ENCODE results near the gene DTD1.

DNA sequence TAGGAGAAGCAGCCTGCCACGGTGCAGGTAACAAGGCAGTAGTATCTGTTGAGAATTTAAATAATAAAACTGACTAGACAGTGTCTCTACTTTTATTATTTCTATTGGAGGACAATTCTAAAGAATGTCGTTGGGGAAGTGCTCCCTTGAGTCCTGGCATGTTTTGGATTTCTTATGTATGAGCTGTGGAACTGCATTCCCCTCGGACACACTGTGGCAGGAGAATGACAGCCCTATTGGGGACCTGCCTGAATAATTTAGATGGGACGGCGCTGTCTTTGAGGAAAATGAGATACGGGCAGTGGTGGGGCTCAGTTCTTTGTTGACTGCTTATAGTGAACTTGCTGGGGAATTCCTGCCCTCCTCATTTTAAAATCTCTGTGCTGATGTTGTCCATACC is 223.3 kb downstream of the DTD1 start:
- TF ChIP-seq, protein P1, sequence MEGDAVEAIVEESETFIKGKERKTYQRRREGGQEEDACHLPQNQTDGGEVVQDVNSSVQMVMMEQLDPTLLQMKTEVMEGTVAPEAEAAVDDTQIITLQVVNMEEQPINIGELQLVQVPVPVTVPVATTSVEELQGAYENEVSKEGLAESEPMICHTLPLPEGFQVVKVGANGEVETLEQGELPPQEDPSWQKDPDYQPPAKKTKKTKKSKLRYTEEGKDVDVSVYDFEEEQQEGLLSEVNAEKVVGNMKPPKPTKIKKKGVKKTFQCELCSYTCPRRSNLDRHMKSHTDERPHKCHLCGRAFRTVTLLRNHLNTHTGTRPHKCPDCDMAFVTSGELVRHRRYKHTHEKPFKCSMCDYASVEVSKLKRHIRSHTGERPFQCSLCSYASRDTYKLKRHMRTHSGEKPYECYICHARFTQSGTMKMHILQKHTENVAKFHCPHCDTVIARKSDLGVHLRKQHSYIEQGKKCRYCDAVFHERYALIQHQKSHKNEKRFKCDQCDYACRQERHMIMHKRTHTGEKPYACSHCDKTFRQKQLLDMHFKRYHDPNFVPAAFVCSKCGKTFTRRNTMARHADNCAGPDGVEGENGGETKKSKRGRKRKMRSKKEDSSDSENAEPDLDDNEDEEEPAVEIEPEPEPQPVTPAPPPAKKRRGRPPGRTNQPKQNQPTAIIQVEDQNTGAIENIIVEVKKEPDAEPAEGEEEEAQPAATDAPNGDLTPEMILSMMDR (conservative IDR thresholded peaks at IDR 0.05; ENCODE audit: low read depth, low read length), result no peak
- TF ChIP-seq EZH2 (IDR thresholded peaks at IDR 0.05; ENCODE audit: borderline replicate concordance, low read depth, low read length, poor library complexity, severe bottlenecking), result no peak

Data from A673 (cell line).